Erythroblast (primary cell): ENCODE measurements around the gene RNF212.

Experiments
- GATA1 ChIP-seq: IDR thresholded peaks from 2 replicates; pipeline ENCODE4 v1.6.1; 2011; ENCODE audit warnings: low read depth, mild to moderate bottlenecking, control low read depth, low read length, moderate library complexity
- POLR2A ChIP-seq: IDR thresholded peaks from 2 replicates; pipeline ENCODE4 v1.6.1; 2011; ENCODE audit warnings: mild to moderate bottlenecking, low read length

GRCh38 chr4:1099270-1099669, 14.1 kb downstream of the RNF212 start:
- TF ChIP-seq POLR2A (no peak), GATA1 (no peak)
